Nucleus accumbens (tissue), 56 donors: ENCODE results near the gene GPR17.

Source experiments
- DNase-seq, 56 donors: peaks; one replicate each; lab custom pipeline; 2025; lab: John Stamatoyannopoulos, UW

Gene GPR17

GRCh38 chr2:127614246-127614645 is 31.7 kb upstream of the GPR17 start:
- DNase-seq: no peak

- no peak for DNase-seq
Measured at GRCh38 chr2:127614731-127615130, 31.2 kb upstream of the GPR17 start.

- no peak for DNase-seq
Measured at GRCh38 chr2:127615511-127616166, 30.3 kb upstream of the GPR17 start.

- no peak for DNase-seq
Measured at GRCh38 chr2:127618551-127619202, 27.3 kb upstream of the GPR17 start.

GRCh38 chr2:127619203-127619590 is 26.8 kb upstream of the GPR17 start:
- no peak for DNase-seq

GRCh38 chr2:127619877-127620705 is 25.9 kb upstream of the GPR17 start:
- DNase-seq: no peak

- DNase-seq: no peak
Measured at GRCh38 chr2:127620866-127621265, 25.1 kb upstream of the GPR17 start.

GRCh38 chr2:127621981-127622431 is 23.9 kb upstream of the GPR17 start:
- no peak for DNase-seq

GRCh38 chr2:127622561-127623387 is 23.2 kb upstream of the GPR17 start:
- DNase-seq: no peak

GRCh38 chr2:127623388-127624319 is 22.3 kb upstream of the GPR17 start:
- DNase-seq: no peak

GRCh38 chr2:127624320-127624755 is 21.6 kb upstream of the GPR17 start:
- no peak for DNase-seq

- no peak for DNase-seq
Measured at GRCh38 chr2:127624756-127625571, 21.0 kb upstream of the GPR17 start.

- no peak for DNase-seq
Measured at GRCh38 chr2:127625572-127625951, 20.4 kb upstream of the GPR17 start.

GRCh38 chr2:127626175-127626574 is 19.8 kb upstream of the GPR17 start:
- no peak for DNase-seq

GRCh38 chr2:127626917-127627739 is 18.8 kb upstream of the GPR17 start:
- no peak for DNase-seq

- DNase-seq: no peak
Measured at GRCh38 chr2:127627740-127628571, 18.0 kb upstream of the GPR17 start.
